HG02870 (cell line): Measurements from ENCODE around the gene SLC26A4.
A peak's percentile ranks its signal among the peaks of the same experiment; 100 is the strongest.

Source experiments
- ATAC-seq: cut with Tn5 transposase; IDR thresholded peaks from one replicate; pipeline ENCODE4 v1.9.1; 2021; ENCODE audit warnings: mild to moderate bottlenecking, moderate library complexity; ENCODE audit not compliant: unreplicated experiment

The SLC26A4 gene

DNA sequence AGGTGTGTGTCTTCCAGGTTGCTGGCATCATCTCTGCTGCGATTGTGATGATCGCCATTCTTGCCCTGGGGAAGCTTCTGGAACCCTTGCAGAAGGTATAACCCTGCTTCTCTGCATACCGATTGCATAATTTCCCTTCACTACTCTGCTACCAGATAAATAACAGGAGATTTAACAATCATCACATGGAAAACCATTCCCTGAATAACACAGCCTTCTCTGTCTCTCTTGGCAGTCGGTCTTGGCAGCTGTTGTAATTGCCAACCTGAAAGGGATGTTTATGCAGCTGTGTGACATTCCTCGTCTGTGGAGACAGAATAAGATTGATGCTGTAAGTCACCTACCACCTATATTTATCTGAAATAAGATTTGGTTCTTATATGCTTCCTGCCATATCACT, 33.8 kb downstream of the SLC26A4 start:
- no peak for ATAC-seq

DNA sequence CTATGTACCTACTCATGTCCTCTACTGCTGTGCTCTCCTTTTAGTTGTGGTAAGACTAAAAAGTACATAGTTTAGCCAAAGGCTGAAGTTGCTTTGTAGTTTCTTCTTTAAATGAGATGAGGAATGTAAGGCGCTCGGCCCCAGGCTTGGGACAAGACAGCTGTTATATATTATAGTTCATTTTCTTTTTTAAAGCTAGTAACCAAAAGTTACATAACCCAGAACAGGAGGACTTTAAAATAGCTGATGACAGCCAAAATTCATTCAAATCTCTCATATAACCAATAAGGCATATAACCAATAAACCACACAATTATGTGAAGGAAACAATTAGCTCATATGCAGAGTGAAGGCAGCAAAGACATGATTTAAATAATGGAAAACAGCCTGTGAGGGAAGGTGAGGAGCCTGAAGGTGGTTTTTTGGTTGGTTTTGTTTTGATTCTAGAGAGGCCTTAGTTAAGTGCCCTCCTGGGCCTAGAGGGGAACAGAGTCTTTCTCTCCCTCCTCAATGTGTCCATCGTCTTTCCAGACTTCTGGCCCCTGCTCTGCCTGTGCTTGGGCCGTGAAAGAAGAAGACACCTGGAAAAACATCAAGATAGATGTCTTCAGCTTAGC, 35.8 kb downstream of the SLC26A4 start:
- no peak for ATAC-seq

GRCh38 chr7:107697321-107698049, 36.9 kb downstream of the SLC26A4 start:
- no peak for ATAC-seq

DNA sequence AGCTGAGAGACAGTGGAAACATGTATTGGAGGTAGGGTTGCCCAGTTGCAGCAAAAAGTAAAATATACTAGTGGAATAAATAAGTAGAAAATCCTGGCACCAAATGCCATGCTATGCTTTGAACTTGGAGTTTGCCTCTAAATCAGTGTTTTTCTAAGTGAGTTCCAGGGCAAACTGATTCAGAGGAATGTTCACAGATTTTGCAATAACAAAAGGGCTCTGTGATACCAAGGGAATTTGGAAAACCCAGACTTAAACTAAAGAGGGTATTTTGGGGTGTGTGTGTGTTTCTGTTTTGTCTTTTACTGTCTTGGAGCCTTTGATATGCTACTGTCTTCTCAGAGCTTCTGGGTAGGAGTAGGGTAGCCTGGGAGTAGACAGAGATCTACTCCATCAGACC, 39.9 kb downstream of the SLC26A4 start:
- no peak for ATAC-seq

DNA sequence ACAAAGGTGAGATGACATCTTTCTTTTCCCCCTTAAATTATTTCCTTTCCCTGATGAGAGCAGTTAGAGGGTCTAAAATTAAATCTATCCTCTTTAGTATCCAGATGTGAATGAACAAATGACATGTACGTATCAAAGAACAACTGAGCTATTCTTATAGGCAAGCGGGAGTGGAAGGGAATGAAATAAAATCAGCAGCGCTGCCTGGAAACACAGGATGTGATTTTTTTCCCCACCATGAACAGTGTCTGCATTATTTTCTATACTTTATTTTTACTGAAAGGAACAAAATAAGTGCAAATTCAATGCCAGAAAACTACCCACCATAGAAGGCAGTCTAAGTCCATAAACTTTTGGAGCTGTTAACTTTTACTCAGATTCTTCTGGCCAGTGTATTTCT, 40.6 kb downstream of the SLC26A4 start:
- ATAC-seq = no peak

DNA sequence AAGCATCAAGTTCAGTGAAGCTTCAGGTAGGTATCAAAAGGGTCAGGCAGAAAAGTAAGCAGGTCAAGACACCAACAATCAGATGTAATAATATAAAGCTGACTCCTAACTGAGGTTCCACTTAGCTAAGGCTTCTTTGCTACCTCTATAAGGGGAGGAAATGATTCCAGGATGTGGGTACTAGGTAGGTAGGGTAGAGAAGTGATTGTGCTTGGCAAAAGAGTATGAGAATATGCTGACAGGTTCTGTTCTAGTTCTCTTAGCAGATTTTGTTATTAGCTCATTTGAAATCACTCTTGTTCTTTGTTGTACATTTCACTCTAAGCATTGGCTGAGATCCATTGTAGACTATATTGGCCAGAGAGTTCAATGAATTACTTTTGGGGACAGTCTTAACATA, 42.6 kb downstream of the SLC26A4 start:
- no peak for ATAC-seq

GRCh38 chr7:107703872-107704271, 43.2 kb downstream of the SLC26A4 start:
- no peak for ATAC-seq

DNA sequence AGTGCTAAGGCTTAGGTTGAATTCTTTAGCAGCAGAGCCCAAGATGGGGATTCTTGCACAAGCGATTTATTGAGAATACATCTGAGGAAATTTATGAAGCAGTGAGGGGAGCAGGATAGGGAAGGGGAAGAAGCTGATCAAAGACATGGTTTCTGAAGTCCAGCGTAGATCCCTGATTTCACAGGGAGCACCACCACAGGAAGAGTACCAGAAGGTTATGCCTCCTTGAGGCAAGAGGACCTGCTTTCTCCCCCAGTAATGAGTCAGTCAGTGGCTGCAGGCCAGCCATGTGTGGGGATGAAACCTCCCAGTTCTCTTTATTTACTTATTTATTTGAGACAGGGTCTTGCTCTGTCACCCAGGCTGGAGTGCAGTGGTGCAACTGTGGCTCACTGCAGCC, 48.3 kb downstream of the SLC26A4 start:
- ATAC-seq = no peak

DNA sequence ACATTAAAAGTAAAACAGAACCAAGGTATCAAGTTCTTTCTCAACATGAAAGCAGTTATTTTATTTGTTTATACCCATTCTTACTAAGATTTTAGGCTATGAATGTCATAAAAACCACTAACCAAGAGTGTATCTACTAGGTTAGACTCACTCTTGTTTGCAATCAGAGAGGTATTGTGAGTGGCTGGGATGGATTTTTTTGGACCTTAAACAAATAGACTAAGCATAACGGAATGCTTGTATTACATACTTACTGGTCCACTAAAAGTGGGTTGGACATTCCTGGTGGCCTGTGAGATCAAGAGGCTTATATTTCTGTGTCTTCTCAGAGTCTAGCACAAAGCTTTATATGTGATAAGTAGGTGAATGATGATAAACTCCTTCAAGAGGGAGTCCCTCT, 50.7 kb downstream of the SLC26A4 start:
- ATAC-seq = no peak

- ATAC-seq = no peak
Measured at GRCh38 chr7:107712025-107712424, 51.4 kb downstream of the SLC26A4 start.

- ATAC-seq = no peak
Measured at GRCh38 chr7:107712896-107713295, 52.3 kb downstream of the SLC26A4 start.

- ATAC-seq = no peak
Measured at GRCh38 chr7:107715531-107715930, 54.9 kb downstream of the SLC26A4 start.

GRCh38 chr7:107718456-107719193, 58.0 kb downstream of the SLC26A4 start:
- no peak for ATAC-seq

GRCh38 chr7:107721286-107721685, 60.7 kb downstream of the SLC26A4 start:
- no peak for ATAC-seq

DNA sequence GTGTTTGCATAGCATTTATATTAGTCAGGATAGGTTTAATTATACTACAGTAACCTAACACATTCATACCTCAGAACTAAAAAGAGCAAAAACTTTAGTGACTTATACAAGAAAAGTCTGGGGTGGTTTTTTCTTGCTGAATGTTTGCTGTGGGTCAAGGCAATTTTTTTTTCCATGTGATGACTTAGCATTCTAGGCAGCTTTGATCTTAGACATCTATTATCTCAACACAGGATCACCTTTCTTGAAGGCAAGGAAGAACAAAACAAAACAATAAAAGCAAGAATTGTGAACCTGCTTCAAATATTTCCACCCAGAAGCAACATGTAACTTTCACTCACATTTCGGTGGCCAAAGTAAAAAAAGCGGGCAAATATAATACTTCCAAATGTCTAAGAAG, 62.6 kb downstream of the SLC26A4 start:
- no peak for ATAC-seq

- no peak for ATAC-seq
Measured at GRCh38 chr7:107725138-107725740, 64.6 kb downstream of the SLC26A4 start.

DNA sequence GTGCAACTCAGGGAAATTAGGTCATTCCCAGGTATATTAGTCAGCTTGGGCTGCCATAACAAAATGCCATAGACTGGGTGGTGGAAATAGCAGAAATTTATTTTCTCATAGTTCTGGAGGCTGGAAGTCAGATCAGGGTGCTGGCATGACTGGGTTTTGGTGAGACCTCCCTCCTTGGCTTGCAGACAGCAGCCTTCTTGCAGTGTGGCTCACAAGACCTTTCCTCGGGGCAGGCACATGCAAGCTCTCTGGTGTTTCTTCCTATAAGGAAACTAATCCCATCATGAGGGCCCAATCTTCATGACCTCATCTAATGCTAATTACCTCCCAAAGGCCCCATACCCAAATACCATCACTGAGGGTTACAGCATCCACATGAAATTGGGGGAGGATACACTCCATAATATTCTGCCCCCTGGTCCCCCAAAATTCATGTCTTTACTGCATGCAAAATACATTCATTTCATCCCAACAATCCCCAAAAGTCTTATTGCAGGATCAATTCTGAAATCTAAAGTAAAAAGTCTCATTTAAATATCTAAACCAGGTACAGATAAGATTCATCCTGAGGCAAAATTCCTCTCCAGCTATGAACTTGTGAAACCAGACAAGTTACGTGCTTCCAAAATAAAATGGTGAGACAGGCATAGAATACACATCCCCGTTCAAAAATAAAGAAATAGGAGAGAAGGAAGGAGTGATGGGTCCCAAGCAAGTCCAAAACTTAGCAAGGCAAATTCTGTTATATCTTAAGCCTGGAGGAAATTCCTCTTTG, 65.9 kb downstream of the SLC26A4 start:
- no peak for ATAC-seq

DNA sequence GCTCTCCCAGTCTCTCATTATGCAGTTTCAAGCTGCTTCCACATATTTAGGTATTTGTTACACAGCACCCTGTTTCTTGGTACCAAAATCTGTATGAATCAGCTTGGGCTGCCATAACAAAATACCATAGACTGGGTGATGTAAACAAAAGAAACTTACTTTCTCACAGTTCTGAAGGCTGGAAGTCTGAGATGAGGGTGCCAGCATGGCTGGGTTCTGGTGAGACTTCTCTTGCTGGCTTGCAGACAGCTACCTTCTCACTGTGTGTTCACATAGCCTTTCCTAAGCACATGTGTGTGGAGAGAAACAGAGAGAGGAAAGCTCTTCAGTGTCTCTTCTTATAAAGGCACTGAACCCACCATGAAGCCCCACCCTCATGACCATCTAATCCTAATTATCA, 67.6 kb downstream of the SLC26A4 start:
- ATAC-seq = no peak

GRCh38 chr7:107742678-107743566, 82.3 kb downstream of the SLC26A4 start:
- ATAC-seq = peak; percentile 32
